RPMI8226 (cell line): ENCODE measurements around the gene HVCN1.
A peak's percentile ranks its signal among the peaks of the same experiment; 100 is the strongest.

Source experiments
- DNase-seq: peaks from one replicate; pipeline ENCODE4 v3.0.0-alpha.2; 2015

HVCN1 gene

GRCh38 chr12:110698171-110698902 lies 9.4 kb upstream of the HVCN1 start:
- peak; percentile 90 for DNase-seq

- no peak for DNase-seq
These were observed 8.3 kb upstream of the HVCN1 start for GRCh38 chr12:110697236-110697635.

- no peak for DNase-seq
These were observed 7.4 kb upstream of the HVCN1 start for GRCh38 chr12:110696283-110696682.

GRCh38 chr12:110694330-110694901 lies 5.5 kb upstream of the HVCN1 start:
- no peak for DNase-seq

GRCh38 chr12:110693731-110694130 lies 4.8 kb upstream of the HVCN1 start:
- no peak for DNase-seq

GRCh38 chr12:110690127-110690430 lies 1.2 kb upstream of the HVCN1 start:
- DNase-seq = no peak

- DNase-seq = no peak
These were observed 589 bp upstream of the HVCN1 start for GRCh38 chr12:110689281-110690126.

- DNase-seq = no peak
These were observed 1.3 kb downstream of the HVCN1 start for GRCh38 chr12:110687396-110688169.

GRCh38 chr12:110686294-110686903 lies 2.5 kb downstream of the HVCN1 start:
- no peak for DNase-seq

- DNase-seq = no peak
These were observed 4.5 kb downstream of the HVCN1 start for GRCh38 chr12:110684312-110684836.

GRCh38 chr12:110683888-110684287 lies 5.0 kb downstream of the HVCN1 start:
- no peak for DNase-seq

- DNase-seq = no peak
These were observed 8.9 kb downstream of the HVCN1 start for GRCh38 chr12:110680032-110680431.

GRCh38 chr12:110679201-110679600 lies 9.7 kb downstream of the HVCN1 start:
- no peak for DNase-seq

- DNase-seq = no peak
These were observed 10.9 kb downstream of the HVCN1 start for GRCh38 chr12:110677982-110678381.

GRCh38 chr12:110677206-110677911 lies 11.6 kb downstream of the HVCN1 start:
- peak; percentile 29 for DNase-seq

- no peak for DNase-seq
These were observed 12.7 kb downstream of the HVCN1 start for GRCh38 chr12:110676171-110676570.

- peak; percentile 50 for DNase-seq
These were observed 18.7 kb downstream of the HVCN1 start for GRCh38 chr12:110670161-110670701.

- DNase-seq = peak; percentile 80
These were observed 19.8 kb downstream of the HVCN1 start for GRCh38 chr12:110669193-110669502.

GRCh38 chr12:110668480-110669192 lies 20.3 kb downstream of the HVCN1 start:
- no peak for DNase-seq

- no peak for DNase-seq
These were observed 21.2 kb downstream of the HVCN1 start for GRCh38 chr12:110667671-110668070.

- DNase-seq = no peak
These were observed 22.0 kb downstream of the HVCN1 start for GRCh38 chr12:110666892-110667291.
